GM12892 (cell line): ENCODE measurements around the gene USP36.

Experiments
- DNase-seq: peaks from one replicate; pipeline ENCODE4 v3.0.0; 2011; ENCODE audit not compliant: insufficient read length
- FAIRE-seq: peaks from 2 replicates; lab custom pipeline; 2011; peaks lifted over from hg19 to GRCh38; lab: Jason Lieb, UNC
- POLR2A ChIP-seq: IDR thresholded peaks from 2 replicates; pipeline ENCODE4 v1.6.1; 2011; ENCODE audit warnings: low read depth, low read length, control low read depth
- POLR2AphosphoS5 ChIP-seq: IDR thresholded peaks from 2 replicates; pipeline ENCODE4 v1.6.1; 2011; ENCODE audit warnings: low read depth, low read length, control low read depth
- TAF1 ChIP-seq: IDR thresholded peaks from 2 replicates; pipeline ENCODE4 v1.6.1; 2011; ENCODE audit warnings: low read depth, mild to moderate bottlenecking, control low read depth, low read length, borderline replicate concordance

Gene USP36

DNA sequence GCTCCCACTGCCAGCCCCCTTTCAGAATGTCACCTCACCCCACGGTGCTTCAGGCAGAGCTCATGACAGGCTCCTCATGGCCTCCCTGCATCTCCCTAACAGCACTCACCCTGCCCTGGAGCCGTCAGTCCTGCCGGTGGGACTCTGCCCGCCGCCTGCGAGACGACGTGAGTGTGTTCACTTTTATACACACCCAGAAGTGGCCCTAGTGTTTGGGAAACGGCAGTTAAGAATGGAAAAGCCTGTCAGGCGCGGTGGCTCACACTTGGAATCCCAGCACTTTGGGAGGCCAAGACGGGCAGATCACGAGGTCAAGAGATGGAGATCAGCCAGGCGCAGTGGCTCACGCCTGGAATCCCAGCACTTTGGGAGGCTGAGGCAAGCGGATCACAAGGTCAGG lies 46.2 kb downstream of the USP36 start:
- DNase-seq (no peak), FAIRE-seq (no peak)
- TF ChIP-seq POLR2AphosphoS5 (no peak), TAF1 (no peak), POLR2A (no peak)

DNA sequence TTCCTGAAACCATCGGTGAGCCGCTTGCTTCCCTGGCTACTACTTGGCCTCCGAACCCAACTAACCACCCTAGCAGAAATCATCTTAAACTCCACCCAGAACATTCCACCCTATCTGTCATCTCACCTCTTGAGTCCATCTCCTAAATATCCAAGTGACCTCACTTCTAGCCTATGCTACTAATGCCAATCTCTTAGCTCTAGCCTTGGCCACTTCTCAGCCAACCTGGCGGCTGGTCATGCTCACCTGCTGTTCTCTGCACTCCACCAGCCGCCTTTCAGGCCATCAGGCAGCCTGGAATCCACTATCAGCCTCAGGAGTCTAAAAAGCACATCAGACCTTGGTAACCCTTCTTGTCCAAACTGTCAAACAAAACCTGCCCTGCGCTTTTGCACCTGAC lies 46.6 kb downstream of the USP36 start:
- DNase-seq (no peak), FAIRE-seq (no peak)
- no peak for TF ChIP-seq POLR2AphosphoS5
- no peak for TF ChIP-seq POLR2A
- no peak for TF ChIP-seq TAF1

DNA sequence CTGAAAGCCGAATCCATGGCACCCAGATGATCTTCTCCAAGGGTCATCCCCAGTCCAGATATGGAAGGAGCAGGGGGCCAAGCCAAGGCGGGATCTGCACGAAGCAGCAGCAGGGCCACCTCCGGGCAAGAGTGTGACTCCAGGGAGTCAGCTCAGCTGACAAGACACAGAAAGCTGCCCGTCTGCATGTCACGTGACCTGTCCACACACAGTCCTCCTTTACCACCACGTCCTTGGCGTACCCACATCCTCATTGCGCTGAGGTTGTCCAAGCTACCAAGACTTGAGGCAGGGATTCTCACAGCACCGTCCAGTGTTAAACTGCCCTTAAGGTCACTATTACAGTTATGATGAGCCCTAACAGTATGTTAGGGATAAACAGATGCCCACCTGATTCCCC lies 47.2 kb downstream of the USP36 start:
- TF ChIP-seq POLR2A, result no peak; the same call in 1 of the 2 replicates
- TF ChIP-seq TAF1, result no peak
- no peak for TF ChIP-seq POLR2AphosphoS5
- no peak for FAIRE-seq
- no peak for DNase-seq

DNA sequence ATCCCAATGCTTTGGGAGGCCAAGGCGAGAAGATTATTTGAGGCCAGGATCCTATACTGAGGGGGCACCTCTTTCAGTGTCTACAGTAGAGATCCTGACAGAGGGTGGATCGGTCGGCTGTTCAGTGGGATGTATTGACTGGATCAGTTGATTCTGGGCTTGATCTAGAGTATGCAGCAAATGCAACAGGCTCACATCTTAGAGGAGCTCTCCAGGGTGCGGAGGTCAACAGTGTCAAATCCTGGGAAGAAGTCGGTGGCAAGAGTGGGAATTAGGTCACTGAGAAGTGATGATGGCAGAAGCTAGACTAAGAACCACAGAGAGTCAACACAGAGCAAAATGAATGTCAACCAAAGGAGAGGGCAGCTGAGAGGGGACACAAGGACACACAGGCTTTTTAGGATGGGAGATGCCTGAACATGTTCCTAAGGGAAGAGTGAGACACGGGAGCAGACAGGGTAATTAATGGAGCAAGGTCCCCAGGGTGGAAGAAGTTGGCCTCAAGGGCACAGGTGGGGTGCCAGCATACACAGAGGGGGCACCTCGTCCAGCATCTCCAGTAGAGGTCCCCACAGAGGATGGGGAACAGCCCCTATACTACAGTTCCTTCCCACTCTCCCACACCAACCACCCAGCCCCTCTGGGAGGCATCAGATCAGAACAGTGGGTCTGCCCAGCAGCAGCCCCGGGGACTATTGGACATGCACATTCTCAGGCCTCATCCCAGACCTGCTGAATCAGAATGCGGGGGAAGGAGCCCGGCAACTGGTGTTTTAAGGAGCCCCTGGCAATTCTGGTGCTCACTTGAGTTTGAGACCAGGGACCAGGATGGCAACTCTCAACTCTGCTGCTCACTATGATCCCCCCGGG lies 48.5 kb downstream of the USP36 start:
- FAIRE-seq, result no peak
- no peak for TF ChIP-seq TAF1
- no peak for TF ChIP-seq POLR2AphosphoS5
- TF ChIP-seq POLR2A, result no peak
- DNase-seq, result no peak

- TF ChIP-seq POLR2AphosphoS5 (no peak), POLR2A (no peak), TAF1 (no peak)
- DNase-seq, result no peak
- FAIRE-seq, result no peak
These were observed 50.1 kb downstream of the USP36 start for GRCh38 chr17:78790552-78790951.

DNA sequence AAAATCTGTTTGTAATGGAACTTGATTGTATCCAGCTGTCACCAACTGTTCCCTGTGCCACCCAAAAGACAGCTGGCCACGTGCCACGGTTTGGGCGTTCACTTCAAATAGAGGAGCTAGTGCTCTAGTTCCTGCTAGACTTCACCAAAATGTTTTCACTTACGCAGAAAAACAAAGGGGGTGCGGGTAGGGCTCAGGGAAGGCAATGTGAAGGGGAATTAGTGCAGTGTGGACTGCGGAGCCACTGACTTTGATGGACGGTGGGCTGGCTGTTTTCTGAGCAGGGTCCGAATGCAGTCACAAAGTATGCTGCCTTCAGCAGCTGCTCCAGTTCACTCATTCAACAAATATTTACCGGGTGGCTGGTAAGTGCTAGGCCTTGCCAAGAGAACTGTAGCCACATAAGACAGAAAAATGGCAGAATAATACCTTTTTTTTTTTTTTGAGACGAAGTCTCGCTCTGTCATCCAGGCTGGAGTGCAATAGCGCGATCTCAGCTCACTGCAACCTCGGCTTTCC lies 50.9 kb downstream of the USP36 start:
- DNase-seq (no peak), FAIRE-seq (no peak)
- TF ChIP-seq POLR2A (no peak), POLR2AphosphoS5 (no peak), TAF1 (no peak)

- no peak for FAIRE-seq
- DNase-seq, result no peak
- no peak for TF ChIP-seq POLR2AphosphoS5
- no peak for TF ChIP-seq POLR2A
- TF ChIP-seq TAF1, result no peak
These were observed 51.4 kb downstream of the USP36 start for GRCh38 chr17:78789149-78789662.

- TF ChIP-seq POLR2AphosphoS5 (no peak), TAF1 (no peak), POLR2A (no peak)
- FAIRE-seq (no peak), DNase-seq (no peak)
These were observed 52.2 kb downstream of the USP36 start for GRCh38 chr17:78788451-78788850.

- no peak for FAIRE-seq
- no peak for DNase-seq
- no peak for TF ChIP-seq POLR2A
- TF ChIP-seq TAF1, result no peak
- no peak for TF ChIP-seq POLR2AphosphoS5
These were observed 53.2 kb downstream of the USP36 start for GRCh38 chr17:78787444-78787843.

GRCh38 chr17:78785663-78786057 lies 55.0 kb downstream of the USP36 start:
- FAIRE-seq (no peak), DNase-seq (no peak)
- no peak for TF ChIP-seq TAF1
- TF ChIP-seq POLR2A, result no peak
- TF ChIP-seq POLR2AphosphoS5, result no peak

DNA sequence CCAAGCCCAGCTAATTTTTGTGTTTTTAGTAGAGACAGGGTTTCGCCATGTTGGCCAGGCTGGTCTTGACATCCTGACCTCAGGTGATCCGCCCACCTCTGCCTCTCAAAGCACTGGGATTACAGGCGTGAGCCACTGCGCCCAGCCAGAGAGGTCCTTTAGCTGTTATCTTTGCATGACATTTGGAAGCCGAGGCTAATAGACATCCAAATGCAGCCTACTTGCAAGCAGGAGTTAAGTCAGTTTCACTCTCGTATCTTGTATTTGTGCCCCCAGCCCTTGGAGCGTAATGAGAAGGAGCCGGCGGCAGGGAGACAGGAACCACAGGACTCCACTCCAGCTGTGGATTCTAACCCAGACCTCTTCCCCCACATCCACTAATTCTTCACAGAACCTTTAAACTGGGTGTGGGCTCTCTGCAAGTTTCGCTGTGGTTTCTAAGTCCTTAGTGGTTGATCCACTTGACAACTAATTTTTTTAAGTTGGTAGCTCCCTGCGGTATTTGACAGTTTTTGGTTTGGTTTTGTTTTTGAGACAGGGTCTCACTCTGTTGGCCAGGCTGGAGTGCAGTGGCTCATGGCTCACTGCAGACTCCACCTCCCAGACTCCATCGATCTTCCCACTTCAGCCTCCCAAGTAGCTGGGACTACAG lies 55.5 kb downstream of the USP36 start:
- TF ChIP-seq TAF1, result no peak
- TF ChIP-seq POLR2A, result no peak
- no peak for TF ChIP-seq POLR2AphosphoS5
- FAIRE-seq, result no peak
- DNase-seq, result no peak

DNA sequence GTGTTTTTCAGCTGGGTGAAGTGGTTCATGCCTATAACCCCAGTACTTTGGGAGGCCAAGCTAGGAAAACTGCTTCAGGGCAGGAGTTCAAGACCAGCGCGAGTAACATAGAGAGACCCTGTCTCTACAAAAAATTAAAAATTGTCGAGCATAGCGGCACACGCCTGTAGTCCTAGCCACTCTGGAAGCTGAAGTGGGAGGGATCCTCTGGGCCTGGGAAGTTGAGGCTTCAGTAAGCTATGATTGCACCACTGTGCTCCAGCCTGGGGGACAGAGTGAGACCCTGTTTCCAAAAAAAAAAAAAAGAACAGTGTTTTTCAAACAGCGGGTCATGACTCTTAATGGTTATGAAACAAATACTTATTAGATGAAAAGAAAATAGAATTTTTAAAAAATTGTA lies 56.3 kb downstream of the USP36 start:
- FAIRE-seq (no peak), DNase-seq (no peak)
- TF ChIP-seq POLR2AphosphoS5 (no peak), POLR2A (no peak), TAF1 (no peak)
